Mucosa of stomach (tissue), 1 donor: ENCODE measurements around the gene LRFN4.

Experiments
- H3K27me3 ChIP-seq: one replicate; pipeline ENCODE4 v1.7.0; 2013; ENCODE audit warnings: mild to moderate bottlenecking, low read length; ENCODE audit not compliant: control insufficient read depth, insufficient read depth
- H3K36me3 ChIP-seq: one replicate; pipeline ENCODE4 v1.7.0; 2013; ENCODE audit warnings: low read length; ENCODE audit not compliant: control insufficient read depth, insufficient read depth
- H3K4me1 ChIP-seq: one replicate; pipeline ENCODE4 v1.7.0; 2013; ENCODE audit warnings: mild to moderate bottlenecking, low read length; ENCODE audit not compliant: control insufficient read depth, insufficient read depth
- H3K4me3 ChIP-seq: one replicate; pipeline ENCODE4 v1.7.0; 2013; ENCODE audit warnings: low read length
- H3K9ac ChIP-seq: one replicate; pipeline ENCODE4 v1.7.0; 2013; ENCODE audit warnings: mild to moderate bottlenecking, low read length, moderate library complexity
- H3K9me3 ChIP-seq: one replicate; pipeline ENCODE4 v1.7.0; 2013; ENCODE audit warnings: mild to moderate bottlenecking, low read length, moderate library complexity; ENCODE audit not compliant: control insufficient read depth
- donor health status: Pancreatic carcinoma.

Gene LRFN4

GRCh38 chr11:66835768-66836405 lies 21.0 kb upstream of the LRFN4 start:
- H3K36me3 ChIP-seq: no peaks in the 10 kb centered on the region
- no peaks in the 10 kb centered on the region for H3K27me3 ChIP-seq
- H3K4me1 ChIP-seq: no peaks in the 10 kb centered on the region
- H3K9ac ChIP-seq: no peak overlapping the region
- H3K4me3 ChIP-seq: no peak overlapping the region
- no peaks in the 10 kb centered on the region for H3K9me3 ChIP-seq

GRCh38 chr11:66840317-66841091 lies 16.4 kb upstream of the LRFN4 start:
- peaks cover 24% of the 10 kb centered on the region for H3K4me1 ChIP-seq
- H3K9ac ChIP-seq: no peak overlapping the region
- no peaks in the 10 kb centered on the region for H3K9me3 ChIP-seq
- peaks cover 2% of the 10 kb centered on the region for H3K36me3 ChIP-seq
- no peak overlapping the region for H3K4me3 ChIP-seq
- H3K27me3 ChIP-seq: no peaks in the 10 kb centered on the region

GRCh38 chr11:66841861-66842260 lies 15.0 kb upstream of the LRFN4 start:
- H3K9ac ChIP-seq: peak overlapping the region; percentile 95
- H3K4me1 ChIP-seq: peaks cover 24% of the 10 kb centered on the region
- H3K4me3 ChIP-seq: peak overlapping the region; percentile 80
- H3K36me3 ChIP-seq: peaks cover 6% of the 10 kb centered on the region
- H3K9me3 ChIP-seq: no peaks in the 10 kb centered on the region
- no peaks in the 10 kb centered on the region for H3K27me3 ChIP-seq

GRCh38 chr11:66842501-66842895 lies 14.4 kb upstream of the LRFN4 start:
- Histone ChIP-seq H3K4me1 (peaks cover 24% of the 10 kb centered on the region), H3K9ac (peak overlapping the region; percentile 95), H3K27me3 (no peaks in the 10 kb centered on the region), H3K4me3 (peak overlapping the region; percentile 80), H3K9me3 (no peaks in the 10 kb centered on the region), H3K36me3 (peaks cover 6% of the 10 kb centered on the region)

GRCh38 chr11:66842896-66843775 lies 13.7 kb upstream of the LRFN4 start, which contains the start of gene RCE1:
RCE1 (plus strand) TSS chr11:66843441; CDS start chr11:66843456, 15 bp downstream.
- Histone ChIP-seq H3K4me1 (peaks cover 24% of the 10 kb centered on the region), H3K4me3 (peak within 1 kb of the TSS; percentile 80), H3K9me3 (no peaks in the 10 kb centered on the region), H3K27me3 (no peaks in the 10 kb centered on the region), H3K9ac (peak within 1 kb of the TSS; percentile 95), H3K36me3 (peaks cover 6% of the 10 kb centered on the region)

GRCh38 chr11:66843776-66844495 lies 12.9 kb upstream of the LRFN4 start:
- peaks cover 6% of the 10 kb centered on the region for H3K36me3 ChIP-seq
- H3K9ac ChIP-seq: peak overlapping the region; percentile 95
- H3K4me3 ChIP-seq: peak overlapping the region; percentile 80
- no peaks in the 10 kb centered on the region for H3K9me3 ChIP-seq
- H3K4me1 ChIP-seq: peaks cover 24% of the 10 kb centered on the region
- H3K27me3 ChIP-seq: no peaks in the 10 kb centered on the region

GRCh38 chr11:66844496-66845142 lies 12.2 kb upstream of the LRFN4 start:
- no peaks in the 10 kb centered on the region for H3K27me3 ChIP-seq
- H3K36me3 ChIP-seq: peaks cover 6% of the 10 kb centered on the region
- no peaks in the 10 kb centered on the region for H3K9me3 ChIP-seq
- H3K4me3 ChIP-seq: no peak overlapping the region
- H3K9ac ChIP-seq: no peak overlapping the region
- peaks cover 24% of the 10 kb centered on the region for H3K4me1 ChIP-seq

- Histone ChIP-seq H3K9ac (no peak overlapping the region), H3K4me3 (no peak overlapping the region), H3K36me3 (peaks cover 6% of the 10 kb centered on the region), H3K4me1 (peaks cover 24% of the 10 kb centered on the region), H3K9me3 (no peaks in the 10 kb centered on the region), H3K27me3 (no peaks in the 10 kb centered on the region)
These were observed 11.6 kb upstream of the LRFN4 start for GRCh38 chr11:66845143-66845875.

GRCh38 chr11:66845876-66846212 lies 11.0 kb upstream of the LRFN4 start:
- Histone ChIP-seq H3K4me3 (no peak overlapping the region), H3K4me1 (peaks cover 24% of the 10 kb centered on the region), H3K9me3 (no peaks in the 10 kb centered on the region), H3K27me3 (no peaks in the 10 kb centered on the region), H3K9ac (no peak overlapping the region), H3K36me3 (peaks cover 6% of the 10 kb centered on the region)

GRCh38 chr11:66846671-66847091 lies 10.2 kb upstream of the LRFN4 start:
- Histone ChIP-seq H3K9ac (no peak overlapping the region), H3K36me3 (peaks cover 6% of the 10 kb centered on the region), H3K4me3 (no peak overlapping the region), H3K9me3 (no peaks in the 10 kb centered on the region), H3K27me3 (no peaks in the 10 kb centered on the region), H3K4me1 (peaks cover 20% of the 10 kb centered on the region)
